ENCODE data around the gene DCAKD.
A peak's percentile ranks its signal among the peaks of the same experiment; 100 is the strongest.
"Not testable (repeated sequence)": the region's sequence is repeated elsewhere in the genome, so short reads cannot be mapped to it uniquely, and the experiment has no call there.

Gene DCAKD

DNA sequence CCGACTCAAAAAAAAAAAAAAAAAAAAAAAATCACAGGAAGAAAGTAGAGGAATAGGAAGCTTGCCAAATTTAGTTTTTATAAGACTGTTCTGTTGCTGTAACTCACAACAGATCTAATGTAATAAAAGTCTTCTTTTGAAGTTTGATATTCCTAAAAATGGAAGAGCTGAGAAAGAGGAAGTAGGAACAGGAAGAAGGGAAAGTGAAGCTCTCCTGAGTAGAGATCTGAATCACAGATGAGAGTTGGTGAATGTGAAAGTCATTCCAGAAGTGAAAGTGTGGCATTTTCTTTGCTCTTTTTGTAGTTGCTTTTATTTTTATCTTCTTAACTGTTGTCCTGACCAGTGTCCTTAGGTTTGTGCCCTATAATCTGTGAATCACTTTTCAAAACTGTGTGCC lies 11.8 kb upstream of the DCAKD start:
- no peak for FAIRE-seq

DNA sequence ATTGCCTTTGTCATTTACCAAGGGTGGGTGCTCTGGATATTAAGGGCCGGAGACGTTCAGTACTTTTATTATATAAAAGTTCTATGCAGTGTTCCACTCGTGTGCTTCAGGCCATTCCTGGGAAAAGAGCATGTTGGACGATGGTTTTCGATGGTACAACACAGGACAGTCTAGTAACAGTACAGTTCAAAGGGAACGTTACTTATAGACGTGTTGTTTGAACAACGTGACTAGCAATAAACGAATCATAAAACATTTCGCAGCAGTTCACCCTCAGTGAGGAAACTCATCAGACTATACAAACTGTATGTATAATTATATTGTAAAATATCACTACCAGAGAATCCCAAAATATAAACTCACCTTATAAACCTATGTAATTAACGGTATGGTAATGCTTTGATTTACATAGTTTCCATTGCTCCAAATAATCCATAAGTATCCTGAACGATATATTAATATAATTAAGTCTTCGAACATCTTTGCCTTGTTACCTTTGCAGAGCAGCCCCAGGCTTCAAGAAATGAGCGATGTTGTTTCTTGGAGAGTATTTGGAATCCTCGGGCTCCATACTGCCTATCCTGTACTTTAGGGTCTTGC lies 10.3 kb upstream of the DCAKD start:
- no peak for FAIRE-seq

DNA sequence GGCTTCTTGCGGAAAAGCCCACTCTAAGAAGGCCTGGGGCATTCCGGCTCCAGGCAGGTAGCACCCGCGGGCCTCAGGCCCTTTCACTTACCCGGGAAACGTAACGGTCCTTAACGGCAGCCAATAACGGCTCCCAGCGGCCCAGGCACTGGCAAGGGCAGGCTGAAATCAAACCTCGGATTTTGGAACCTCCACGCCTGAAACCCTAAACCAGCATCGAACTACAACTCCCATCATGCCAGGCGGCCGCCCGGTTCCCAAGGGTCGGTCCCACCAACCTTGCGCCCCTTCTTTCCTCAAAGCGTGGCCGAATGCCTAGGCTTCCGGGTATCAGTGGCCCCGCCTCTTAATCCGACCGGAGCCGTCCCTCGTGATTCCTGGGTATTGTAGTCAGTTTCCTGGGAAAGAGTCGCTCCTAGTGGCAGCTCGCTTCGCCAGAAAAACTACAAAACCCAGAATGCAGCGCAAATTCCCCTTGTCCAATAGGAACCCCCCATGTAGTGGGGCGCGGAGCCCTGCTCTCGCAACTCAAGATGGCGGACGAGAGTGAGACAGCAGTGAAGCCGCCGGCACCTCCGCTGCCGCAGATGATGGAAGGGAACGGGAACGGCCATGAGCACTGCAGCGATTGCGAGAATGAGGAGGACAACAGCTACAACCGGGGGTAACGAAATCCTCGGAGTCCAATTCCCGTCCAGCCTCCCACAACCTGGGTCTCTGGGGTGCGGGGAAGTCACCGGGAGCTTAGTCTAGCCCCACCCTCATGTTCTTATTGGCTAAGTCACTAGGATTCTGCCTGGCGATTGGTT lies 9.6 kb upstream of the DCAKD start, which contains the start of gene NMT1:
Gene NMT1 (plus strand): TSS at position 521 of the 809 bp plus-strand sequence. CDS start 13 bp downstream, at position 534.
- peak; percentile 65 for FAIRE-seq

DNA sequence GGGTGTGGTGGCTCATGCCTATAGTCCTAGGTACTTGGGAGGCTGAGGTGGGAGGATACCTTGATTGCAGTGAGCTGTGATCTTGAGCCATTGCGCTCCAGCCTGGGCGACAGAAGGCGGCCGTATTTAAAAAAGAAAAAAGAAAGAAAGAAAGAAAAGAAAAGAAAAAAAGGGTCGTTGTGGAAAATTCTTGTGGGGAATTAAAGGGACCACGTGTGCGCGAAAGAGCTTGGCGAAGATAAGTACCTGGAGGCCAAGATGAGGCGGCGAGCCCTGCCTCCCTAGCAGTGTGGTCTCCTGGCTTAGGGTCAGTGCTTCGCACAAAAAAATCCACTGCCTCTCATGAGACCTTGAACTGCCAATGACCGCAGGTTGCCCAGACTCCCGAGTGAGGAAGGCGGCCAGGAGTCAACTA lies 9.0 kb upstream of the DCAKD start:
- no peak for FAIRE-seq

DNA sequence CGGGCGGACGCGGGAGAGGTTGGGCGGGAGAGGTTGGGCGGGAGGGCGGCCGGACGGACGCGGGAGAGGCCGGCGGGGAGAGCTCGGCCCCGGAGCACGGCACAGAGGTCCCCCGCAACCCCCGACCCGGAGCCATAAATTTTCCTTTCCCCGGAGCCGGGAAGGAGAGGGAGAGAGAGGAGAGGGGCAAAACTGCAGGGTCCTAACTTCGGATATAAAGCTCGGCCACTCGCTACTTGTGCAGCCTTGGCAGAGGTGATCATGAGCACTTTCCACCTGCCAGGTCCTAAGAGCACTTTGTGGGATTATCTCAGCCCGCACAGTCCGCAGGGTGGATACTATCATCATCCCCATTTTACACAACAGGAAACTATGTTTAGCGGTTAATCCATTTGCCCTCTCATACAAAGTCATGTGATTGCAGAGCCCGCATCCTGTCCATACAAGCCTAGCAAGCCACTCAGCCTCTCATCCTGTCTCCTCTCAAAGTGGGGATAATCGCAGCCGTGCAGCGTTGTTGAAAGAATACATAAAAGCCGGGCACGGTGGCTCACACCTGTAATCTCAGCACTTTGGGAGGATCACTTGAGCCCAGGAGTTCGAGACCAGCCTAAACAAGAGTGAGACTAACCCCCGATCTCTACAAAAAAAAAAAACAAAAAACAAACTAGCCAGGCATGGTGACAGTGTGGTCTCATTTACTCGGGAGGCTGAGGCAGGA lies 780 bp upstream of the DCAKD start:
- no peak for FAIRE-seq

DNA sequence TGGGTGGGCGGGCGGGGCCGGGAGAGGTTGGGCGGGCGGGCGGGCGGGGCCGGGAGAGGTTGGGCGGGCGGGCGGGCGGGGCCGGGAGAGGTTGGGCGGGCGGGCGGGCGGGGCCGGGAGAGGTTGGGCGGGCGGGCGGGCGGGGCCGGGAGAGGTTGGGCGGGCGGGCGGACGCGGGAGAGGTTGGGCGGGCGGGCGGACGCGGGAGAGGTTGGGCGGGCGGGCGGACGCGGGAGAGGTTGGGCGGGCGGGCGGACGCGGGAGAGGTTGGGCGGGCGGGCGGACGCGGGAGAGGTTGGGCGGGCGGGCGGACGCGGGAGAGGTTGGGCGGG lies 254 bp upstream of the DCAKD start:
- not testable (repeated sequence) for FAIRE-seq

DNA sequence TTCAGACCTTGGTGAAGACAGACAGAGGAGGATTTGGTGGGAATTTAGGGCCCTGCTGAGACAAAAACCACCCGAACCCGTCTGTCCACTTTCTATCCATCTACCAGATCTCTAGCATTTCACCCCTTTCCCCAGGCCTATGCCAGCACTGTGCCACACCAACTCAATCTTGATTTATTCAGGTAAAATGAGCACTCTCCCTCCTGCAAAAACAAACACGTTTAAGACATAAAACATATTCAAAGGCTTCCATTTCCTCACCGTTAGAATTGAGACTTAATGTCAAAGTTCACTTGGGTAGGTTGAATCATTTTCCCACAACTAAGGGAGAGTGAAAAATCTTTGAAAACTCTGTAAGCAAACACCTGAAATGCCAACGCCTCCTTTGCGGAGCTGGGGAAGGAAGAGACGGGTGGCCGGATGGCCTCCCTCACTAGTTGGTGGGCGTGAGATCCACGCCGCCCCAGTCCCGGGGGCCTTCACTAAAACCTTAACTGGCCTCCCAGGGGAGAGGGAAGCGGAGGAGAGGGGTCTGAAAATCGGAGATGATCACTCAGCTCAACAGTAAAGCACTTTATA lies 862 bp downstream of the DCAKD start:
- no peak for FAIRE-seq

DNA sequence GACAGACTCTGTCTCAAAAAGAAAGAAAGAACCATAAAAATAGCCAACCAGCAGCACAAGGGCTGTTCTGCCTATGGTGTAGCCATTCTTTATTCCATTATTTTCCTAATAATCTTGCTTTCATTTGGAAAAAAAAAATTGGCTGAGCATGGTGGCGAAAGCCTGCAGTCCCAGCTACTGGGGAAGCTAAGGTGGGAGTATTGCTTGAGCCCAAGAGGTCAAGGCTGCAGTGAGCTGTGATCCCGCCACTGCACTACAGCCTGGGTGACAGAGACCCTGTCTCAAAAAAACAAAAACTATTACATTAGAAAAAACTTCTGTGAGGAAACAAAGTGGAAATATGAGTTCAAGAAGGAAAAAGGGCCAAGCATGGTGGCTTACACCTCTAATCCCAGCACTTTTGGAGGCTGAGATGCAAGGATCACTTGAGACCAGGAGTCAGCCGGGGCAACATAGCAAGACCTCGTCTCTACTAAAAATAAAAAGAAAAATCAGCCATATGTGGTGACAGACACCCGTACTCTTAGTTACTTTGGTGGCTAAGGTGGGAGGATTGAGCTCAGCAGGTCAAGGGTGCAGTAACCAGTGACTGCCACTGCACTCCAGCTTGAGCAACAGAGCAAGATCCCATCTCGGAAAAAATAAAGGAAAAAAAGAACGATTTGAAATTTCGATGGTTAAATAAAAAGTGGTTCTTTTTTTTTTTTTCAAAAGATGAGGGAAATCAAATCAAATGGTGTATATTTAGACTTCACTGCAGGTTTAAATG lies 2.5 kb downstream of the DCAKD start:
- FAIRE-seq: no peak

DNA sequence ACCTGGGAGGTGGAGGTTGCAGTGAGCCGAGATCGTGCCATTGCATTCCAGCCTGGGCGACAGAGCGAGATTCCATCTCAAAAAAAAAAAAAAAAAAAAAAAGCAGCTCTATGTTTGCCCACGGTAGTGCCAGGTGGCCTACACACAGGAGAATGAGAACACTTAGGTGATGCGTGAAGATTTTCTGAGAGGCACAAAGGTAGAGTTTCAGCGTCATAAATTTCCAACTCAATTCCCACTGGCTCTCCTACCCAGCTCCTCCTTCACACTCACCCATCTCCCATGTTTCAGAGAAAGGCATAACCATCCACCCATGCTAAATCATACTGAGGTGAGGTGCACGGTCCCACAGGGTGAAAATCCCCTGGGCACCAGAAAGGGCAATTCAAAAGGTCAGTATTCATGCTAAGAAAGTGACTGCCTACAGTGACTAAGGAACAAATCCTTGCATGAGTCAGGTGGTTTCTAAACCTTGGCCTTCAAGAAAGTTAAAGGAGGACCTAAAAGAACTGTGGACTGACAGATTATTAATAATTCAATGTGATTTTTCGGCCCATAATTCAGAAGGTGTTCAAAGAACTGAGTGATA lies 4.8 kb downstream of the DCAKD start:
- no peak for FAIRE-seq

DNA sequence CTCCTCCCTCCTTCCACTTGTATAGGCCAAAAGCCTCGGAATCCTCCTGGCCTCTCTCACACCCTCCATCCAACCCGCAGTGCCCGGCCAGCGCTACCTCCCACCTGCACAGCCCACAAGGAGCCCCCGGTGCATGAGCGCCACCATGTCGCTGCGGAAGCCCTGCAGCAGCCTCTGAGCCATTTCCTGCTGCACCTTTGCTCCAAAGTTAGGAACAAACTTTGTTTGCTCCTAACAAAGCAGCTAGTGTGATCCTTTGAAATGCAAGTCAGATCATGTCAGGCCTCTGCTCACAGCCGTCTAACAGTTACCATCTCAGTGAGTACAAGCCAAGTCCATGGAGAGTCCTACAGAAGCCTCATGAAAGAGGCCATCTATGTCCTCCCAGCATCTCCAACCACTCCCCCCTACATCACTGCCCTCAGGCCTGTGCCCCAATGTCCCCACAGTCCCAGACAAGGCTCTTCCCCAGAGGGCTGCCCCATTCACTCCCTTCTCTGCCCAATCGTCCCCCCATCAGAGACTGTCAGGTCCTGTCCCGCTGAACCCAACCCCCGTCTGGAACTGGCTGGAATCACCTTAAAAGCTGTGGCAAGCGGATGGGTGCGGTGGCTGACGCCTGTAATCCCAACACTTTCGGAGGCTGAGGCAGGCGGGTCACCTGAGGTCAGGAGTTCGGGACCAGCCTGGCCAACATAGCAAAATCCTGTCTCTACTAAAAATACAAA lies 7.5 kb downstream of the DCAKD start:
- FAIRE-seq: no peak

DNA sequence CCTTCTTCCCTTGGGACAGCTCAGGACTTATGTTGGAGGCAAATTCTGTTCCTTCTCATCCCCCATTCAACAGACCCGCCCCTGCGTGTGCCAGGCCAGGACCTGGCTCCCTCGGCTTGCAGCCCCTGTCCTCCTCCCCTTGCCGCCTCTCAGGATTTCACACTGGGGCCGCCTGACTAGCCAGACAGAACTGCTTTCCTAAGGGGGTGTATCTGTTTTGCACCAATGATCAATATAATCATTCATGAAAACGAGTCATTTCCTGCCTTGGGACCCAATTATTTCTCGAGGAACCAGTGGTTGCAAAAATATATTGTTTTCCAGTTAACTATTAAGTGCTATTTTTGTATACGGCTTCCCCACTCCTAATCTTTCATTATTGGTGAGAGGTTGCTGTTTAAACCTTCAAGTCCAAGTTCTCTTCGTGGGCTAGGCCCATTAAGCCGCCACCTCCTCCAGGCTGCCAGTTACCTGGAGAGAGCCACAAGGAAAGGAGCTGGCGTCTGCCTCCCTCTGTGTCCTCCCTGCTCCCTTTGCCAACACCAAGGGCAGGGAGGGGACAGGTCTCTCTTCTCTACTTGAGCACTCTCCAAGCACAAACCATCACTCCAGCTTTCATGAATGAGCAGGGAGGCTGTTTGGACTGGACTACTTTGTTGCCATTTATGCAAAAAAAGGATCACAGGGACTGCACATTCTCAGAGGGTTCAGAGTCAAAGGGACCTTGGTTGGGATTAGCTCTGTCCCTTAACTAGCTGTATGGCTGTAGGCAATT lies 8.9 kb downstream of the DCAKD start:
- FAIRE-seq: no peak

DNA sequence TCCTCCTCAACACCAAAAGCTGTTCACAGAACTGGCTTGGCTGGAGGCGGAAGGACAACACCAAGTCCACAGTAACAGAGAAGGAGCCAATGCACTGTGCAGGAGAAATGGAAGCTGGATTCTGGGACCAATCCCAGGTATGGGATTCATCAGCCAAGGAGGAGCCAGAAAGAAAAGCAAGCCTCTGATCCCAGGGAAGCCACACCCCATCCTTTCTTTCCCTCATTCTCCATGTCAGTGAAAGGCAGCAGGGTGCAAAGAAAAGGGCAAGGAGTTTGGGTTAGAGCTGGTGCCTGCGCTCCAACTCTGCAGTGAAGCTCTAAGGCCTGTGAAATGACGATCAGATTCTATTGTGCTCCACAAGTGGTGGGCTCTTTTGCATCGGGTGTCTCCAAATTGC lies 11.0 kb downstream of the DCAKD start:
- no peak for FAIRE-seq

DNA sequence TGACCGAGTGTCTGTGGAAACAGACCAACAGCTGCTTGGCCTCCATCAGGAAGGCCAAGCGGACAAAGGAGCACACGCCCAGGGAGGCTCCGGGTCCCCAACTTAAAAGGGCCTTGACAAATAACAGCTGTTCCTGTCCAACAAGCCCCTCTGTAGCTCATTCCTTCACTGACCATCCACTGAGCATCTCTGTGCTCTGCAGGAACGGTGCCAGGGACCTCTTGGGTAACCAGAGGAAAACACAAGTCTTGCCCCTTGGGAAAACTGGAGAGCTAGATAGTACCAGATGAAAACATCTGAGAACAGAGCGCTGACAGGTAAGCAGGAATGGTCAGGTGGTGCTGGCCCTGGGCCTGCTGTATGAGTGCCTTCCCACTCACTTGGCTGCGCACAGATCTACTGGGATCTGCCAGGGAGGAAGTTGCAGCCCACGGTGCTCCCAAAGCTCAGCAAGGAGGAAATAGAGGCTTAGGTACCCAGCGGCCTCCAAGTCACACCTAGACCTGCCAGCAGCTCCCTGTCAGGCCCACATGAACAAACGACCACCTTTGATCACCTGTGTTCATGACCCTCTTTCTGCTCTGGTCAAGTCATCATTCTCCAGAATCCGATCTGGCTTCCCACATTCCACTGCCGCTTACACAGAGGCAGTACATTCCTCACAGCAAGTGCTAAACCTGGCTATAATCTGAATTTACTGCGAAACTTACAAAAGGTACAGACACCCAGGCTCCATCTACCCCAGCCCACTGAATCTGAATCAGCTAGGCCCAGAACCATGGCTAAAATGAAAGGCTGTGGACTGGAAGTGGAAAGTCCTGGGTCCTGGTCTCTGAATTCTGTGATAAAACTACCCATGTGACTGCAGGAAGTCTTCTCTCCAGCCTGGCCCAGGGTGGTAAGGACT lies 12.5 kb downstream of the DCAKD start:
- no peak for FAIRE-seq

DNA sequence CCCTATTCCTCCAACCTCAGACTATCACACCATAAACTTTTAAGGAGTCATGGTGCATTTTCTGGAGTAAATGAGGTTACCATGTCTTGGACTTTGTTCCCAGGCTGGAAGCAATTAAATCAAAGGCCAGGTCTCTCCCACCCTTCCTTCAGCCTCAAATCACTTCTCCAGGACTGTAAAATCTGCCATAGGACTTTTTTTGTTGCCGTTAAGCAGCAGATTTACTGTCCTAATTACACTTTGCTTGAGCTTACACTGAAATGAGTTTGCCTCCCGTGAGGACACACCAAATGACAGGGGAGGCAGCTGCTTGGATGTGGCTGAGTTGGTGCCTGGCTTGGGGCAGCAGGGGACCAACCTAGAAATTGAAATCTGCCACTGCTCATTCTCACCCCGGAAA lies 14.7 kb downstream of the DCAKD start:
- no peak for FAIRE-seq

DNA sequence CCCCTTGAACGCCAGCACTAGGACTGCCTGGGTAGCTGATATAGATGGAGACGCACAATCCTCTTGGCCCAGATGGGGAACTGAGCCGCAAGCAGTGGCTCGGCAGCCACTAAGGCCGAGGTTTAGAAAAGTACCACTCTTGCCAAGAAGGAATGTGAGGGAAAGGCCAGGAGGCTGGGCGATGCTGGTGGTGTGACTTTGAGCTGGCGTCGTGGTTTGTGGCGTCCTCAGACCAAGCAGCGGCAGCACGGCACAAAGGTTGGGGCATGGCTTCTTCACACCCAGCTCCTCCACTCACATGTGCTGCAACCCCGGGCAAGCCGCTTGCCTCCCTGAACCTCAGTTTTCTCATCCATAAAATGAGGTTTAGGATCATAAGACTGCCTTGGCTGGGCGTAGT lies 15.6 kb downstream of the DCAKD start:
- FAIRE-seq: no peak

DNA sequence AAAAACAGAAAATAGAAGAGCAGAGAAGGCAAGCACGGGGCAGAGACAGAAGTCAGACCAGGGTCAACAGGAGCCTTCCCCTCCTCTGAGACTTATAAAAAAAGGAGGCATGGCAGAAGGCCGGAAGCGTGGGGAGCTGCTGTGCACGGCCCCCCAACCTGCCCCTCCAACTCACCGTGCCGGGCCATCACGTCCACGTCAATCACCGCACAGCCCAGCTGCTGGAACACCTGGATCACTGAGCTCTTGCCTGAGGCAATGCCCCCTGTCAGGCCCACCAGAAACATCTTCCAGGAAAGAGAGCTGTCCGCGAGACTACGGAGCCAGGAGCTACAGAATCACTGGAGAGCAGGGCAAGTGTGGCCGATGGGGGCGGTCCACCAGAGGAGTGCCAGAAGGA lies 16.8 kb downstream of the DCAKD start:
- no peak for FAIRE-seq

DNA sequence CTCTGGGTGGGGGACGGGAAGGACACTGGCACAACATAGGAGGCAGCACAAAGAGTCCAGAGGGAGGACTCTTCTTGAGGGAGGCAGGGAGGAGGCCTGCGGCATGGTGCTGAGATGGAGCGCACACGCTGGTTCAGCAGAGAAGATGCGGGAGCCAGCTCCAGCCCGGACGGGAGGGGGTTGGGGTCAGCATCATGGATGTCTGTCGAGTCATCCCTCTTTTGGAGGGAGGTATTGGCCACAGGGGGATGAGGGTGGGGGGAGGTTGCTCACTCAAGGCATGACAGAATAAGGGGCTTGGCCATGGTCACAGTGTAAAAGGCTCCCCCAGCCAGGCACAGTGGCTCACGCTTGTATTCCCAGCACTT lies 19.3 kb downstream of the DCAKD start:
- no peak for FAIRE-seq

DNA sequence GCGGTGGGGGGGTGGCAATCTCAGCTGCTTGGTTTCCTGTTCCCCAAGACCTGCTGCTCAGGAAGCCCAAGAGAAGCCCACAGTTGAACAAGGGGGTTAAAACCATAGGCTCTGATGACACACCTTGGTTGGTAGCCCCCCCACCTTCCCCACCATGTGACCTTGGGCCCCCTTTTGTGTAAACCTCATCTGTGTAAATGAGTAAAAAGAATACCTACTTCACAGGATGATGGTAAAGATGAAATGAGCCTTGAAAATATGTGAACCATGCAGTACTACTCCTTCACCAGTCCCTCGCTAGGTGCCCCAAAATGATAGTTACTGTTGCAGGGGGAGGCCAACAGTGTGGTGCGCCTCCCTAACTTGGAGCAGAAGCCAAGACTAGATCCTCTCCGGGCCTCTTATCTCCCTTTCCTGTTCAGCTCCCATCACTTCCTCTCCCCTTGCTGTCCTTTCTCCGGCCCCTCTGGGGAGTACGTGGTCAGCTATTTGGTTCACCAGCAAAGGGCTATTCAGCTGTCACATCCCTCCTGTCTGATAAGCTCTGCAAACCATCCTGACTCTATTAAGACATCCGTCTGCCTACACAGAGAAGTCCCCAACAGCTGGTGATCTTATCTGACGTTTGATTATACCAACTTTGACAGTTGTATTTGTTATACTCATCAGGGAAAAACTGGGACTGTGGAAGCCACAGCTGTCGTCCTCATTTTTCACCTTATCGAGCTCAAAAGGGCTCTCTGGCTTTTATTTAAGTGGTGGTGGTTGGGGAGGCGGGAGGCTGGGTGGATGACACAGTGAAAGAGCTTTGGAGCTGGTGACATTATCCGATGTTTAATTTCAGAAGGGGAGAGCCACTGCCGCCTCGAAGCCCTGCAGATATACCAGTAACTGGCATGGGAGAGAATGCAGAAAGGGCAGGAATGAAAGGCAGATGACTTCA lies 19.9 kb downstream of the DCAKD start:
- no peak for FAIRE-seq

DNA sequence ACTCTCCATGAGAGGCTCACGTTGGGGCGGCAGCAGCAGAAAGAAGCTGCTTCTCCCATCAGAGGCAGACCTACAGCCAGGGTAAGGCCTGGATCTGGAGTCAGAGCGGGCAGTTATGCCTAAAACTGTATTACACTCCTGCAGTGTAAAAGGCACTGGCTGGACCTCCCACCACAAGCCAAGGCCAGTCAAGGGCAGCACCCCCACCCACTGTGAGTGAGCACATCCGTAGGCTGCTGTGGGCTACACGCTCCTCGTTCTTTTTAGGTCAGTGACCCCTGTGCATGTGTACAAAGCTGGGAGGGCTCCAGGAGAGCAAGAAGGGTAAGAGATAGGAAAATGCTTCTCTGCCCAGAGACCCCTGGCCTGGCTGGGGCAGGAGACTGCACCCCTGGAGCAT lies 20.7 kb downstream of the DCAKD start:
- FAIRE-seq: no peak
